ENCODE measurements around the gene PAQR3. TPM values are rescaled to one million over a fixed set of nuclear protein-coding genes. Genes with fewer than 3 reads are reported as not detected.

The PAQR3 gene
- total RNA-seq, result 17.4 and 18.6 TPM in 2 replicates

GRCh38 chr4:78938868-78939666, at the start of gene PAQR3:
Gene PAQR3, minus strand, starts transcription at chr4:78939438. Its CDS starts 214 bp downstream, at chr4:78939224.
- H3K27me3 ChIP-seq (ENCODE audit: control insufficient read depth, insufficient read depth, low read length), result no peaks in the 10 kb centered on the region
- H3K36me3 ChIP-seq (ENCODE audit: control insufficient read depth, insufficient read depth, low read length), result no peaks in the 10 kb centered on the region
- DNase-seq (ENCODE audit: low read depth), result peak; percentile 58
- TF ChIP-seq CTCF (IDR thresholded peaks at IDR 0.05; ENCODE audit: insufficient read depth, low read length, severe bottlenecking), result no peak
- peak within 1 kb of the TSS; percentile 97 for H3K4me3 ChIP-seq (ENCODE audit: low read depth, low read length)
- no peak for FAIRE-seq

DNA sequence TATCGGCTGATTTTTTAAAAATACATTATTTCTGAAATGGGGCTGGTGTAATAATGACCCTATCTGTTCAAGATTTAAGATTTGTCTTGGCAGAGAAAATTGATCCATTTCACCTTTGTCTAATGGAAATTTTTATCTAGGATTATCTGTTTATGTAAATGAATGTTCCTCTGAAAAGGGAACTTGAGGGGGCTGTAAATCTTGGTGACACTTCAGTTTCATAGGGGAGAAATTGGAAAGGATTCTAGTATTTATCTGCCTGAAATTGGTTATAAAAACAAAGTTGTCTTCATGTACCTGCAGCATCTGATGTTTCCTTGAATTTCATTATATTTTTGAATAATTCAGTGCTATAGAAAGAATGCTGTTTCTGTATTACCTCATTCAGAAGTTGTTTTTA, 48.4 kb upstream of the PAQR3 start:
- FAIRE-seq, result no peak

DNA sequence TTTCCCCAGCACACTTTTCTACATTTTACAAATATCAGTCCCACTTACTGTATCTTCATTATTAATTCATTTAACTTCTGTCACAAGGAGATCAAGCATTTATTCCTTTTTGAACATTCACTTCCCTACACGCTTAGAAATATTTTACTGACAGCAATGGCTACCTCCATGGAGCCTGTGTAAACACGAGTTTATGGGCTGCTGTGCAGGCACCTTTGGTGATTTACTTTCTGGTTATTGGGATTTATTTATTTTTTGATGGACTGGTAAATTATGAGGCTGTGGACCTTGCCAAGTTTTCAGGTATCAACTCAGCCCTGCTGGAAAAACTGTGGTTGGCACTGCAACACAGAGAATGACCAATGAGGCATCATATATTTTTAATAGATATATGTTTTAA, 45.4 kb upstream of the PAQR3 start:
- FAIRE-seq, result no peak
- Histone ChIP-seq H3K4me3 (ENCODE audit: low read depth, low read length) (no peak overlapping the region), H3K27me3 (ENCODE audit: control insufficient read depth, insufficient read depth, low read length) (peaks cover 3% of the 10 kb centered on the region), H3K36me3 (ENCODE audit: control insufficient read depth, insufficient read depth, low read length) (no peaks in the 10 kb centered on the region)
- no peak for DNase-seq (ENCODE audit: low read depth)
- no peak for TF ChIP-seq CTCF (IDR thresholded peaks at IDR 0.05; ENCODE audit: insufficient read depth, low read length, severe bottlenecking)

More for the DNA sequence above, 48.4 kb upstream of the PAQR3 start:
- no peaks in the 10 kb centered on the region for H3K36me3 ChIP-seq (ENCODE audit: control insufficient read depth, insufficient read depth, low read length)
- DNase-seq (ENCODE audit: low read depth), result no peak
- H3K4me3 ChIP-seq (ENCODE audit: low read depth, low read length), result no peak overlapping the region
- no peak for TF ChIP-seq CTCF (IDR thresholded peaks at IDR 0.05; ENCODE audit: insufficient read depth, low read length, severe bottlenecking)
- H3K27me3 ChIP-seq (ENCODE audit: control insufficient read depth, insufficient read depth, low read length), result peaks cover 3% of the 10 kb centered on the region

- Histone ChIP-seq H3K36me3 (ENCODE audit: control insufficient read depth, insufficient read depth, low read length) (no peaks in the 10 kb centered on the region), H3K27me3 (ENCODE audit: control insufficient read depth, insufficient read depth, low read length) (no peaks in the 10 kb centered on the region), H3K4me3 (ENCODE audit: low read depth, low read length) (no peak overlapping the region)
- no peak for FAIRE-seq
- no peak for TF ChIP-seq CTCF (IDR thresholded peaks at IDR 0.05; ENCODE audit: insufficient read depth, low read length, severe bottlenecking)
- no peak for DNase-seq (ENCODE audit: low read depth)
These were observed 36.6 kb upstream of the PAQR3 start for GRCh38 chr4:78975865-78976264.

DNA sequence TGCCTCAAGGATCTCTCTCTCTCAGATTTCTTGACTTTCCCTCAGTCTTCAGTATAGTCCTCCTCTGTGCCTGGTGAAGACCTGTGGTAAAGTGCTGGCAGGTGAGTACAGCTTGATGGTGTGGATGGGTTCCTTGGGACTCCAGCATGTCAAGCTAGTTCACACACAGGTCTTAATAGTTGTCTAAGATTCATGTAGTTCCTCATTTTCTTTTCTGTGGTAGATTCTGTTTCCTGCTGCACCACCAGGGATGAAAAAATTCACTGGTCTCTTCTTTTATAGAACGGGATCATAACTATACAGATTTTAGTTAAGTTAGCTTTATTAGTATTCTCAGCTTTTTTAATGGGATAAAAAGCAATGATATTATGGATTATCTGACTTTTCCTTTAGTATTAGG, 32.5 kb upstream of the PAQR3 start:
- DNase-seq (ENCODE audit: low read depth), result no peak
- no peak for FAIRE-seq
- no peaks in the 10 kb centered on the region for H3K36me3 ChIP-seq (ENCODE audit: control insufficient read depth, insufficient read depth, low read length)
- no peak overlapping the region for H3K4me3 ChIP-seq (ENCODE audit: low read depth, low read length)
- TF ChIP-seq CTCF (IDR thresholded peaks at IDR 0.05; ENCODE audit: insufficient read depth, low read length, severe bottlenecking), result no peak
- no peaks in the 10 kb centered on the region for H3K27me3 ChIP-seq (ENCODE audit: control insufficient read depth, insufficient read depth, low read length)

GRCh38 chr4:78971326-78971725, 32.1 kb upstream of the PAQR3 start:
- Histone ChIP-seq H3K4me3 (ENCODE audit: low read depth, low read length) (no peak overlapping the region), H3K36me3 (ENCODE audit: control insufficient read depth, insufficient read depth, low read length) (no peaks in the 10 kb centered on the region), H3K27me3 (ENCODE audit: control insufficient read depth, insufficient read depth, low read length) (no peaks in the 10 kb centered on the region)
- no peak for FAIRE-seq
- no peak for TF ChIP-seq CTCF (IDR thresholded peaks at IDR 0.05; ENCODE audit: insufficient read depth, low read length, severe bottlenecking)
- DNase-seq (ENCODE audit: low read depth), result no peak
